Measurements from ENCODE around the gene AGMO. TPM values are rescaled to one million over a fixed set of nuclear protein-coding genes. Genes with fewer than 3 reads are reported as not detected.

Gene AGMO
- total RNA-seq, 1 donor from 2014 or later = 1.4 TPM

Other genes with a start within 250 kb of the AGMO start
- gene MEOX2, start 124.7 kb upstream of the AGMO start, total RNA-seq (ENCODE audit: insufficient read depth, low replicate concordance) = 6.5 TPM